ENCODE measurements around the gene GCNA. TPM values are rescaled to one million over a fixed set of nuclear protein-coding genes. Genes with fewer than 3 reads are reported as not detected.

The GCNA gene, protein sequence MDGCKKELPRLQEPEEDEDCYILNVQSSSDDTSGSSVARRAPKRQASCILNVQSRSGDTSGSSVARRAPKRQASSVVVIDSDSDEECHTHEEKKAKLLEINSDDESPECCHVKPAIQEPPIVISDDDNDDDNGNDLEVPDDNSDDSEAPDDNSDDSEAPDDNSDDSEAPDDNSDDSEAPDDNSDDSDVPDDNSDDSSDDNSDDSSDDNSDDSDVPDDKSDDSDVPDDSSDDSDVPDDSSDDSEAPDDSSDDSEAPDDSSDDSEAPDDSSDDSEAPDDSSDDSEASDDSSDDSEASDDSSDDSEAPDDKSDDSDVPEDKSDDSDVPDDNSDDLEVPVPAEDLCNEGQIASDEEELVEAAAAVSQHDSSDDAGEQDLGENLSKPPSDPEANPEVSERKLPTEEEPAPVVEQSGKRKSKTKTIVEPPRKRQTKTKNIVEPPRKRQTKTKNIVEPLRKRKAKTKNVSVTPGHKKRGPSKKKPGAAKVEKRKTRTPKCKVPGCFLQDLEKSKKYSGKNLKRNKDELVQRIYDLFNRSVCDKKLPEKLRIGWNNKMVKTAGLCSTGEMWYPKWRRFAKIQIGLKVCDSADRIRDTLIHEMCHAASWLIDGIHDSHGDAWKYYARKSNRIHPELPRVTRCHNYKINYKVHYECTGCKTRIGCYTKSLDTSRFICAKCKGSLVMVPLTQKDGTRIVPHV
- total RNA-seq (1 to 10 TPM in 3 of 4 donors, under 1 TPM in 1; 0.98 to 7.5 (median 2.9) TPM), polyA plus RNA-seq (1 to 10 TPM; 2.9 to 9.1 (median 4.7) TPM)
- long read RNA-seq, donor 1: 0 reads
- long read RNA-seq, donor 2, partial matches to known transcripts: 5 of 5 reads
- long read RNA-seq, donor 2, other reads (novel, unspliced or antisense): 0 of 5 reads

- no peak within 1 kb of the TSS for H3K27ac ChIP-seq
- no peak within 1 kb of the TSS for H3K4me3 ChIP-seq
- ATAC-seq: no peak
- intact Hi-C loops (cut with DNase I): no loop called here
- peaks cover 2 to 38% of the 10 kb centered on the region in 2 donors for H3K36me3 ChIP-seq (ENCODE audit: insufficient read depth in 1 of 2, low read depth in 1 of 2)
- WGBS, 3 donors: 96 to 97% (median 96%) methylated on average over 22 to 48 of the region's 48 CpGs
- no peaks in the 10 kb centered on the region for H3K27me3 ChIP-seq (ENCODE audit: insufficient read depth in 3 of 3, low read length in 2 of 3)
- TF ChIP-seq, protein P1, sequence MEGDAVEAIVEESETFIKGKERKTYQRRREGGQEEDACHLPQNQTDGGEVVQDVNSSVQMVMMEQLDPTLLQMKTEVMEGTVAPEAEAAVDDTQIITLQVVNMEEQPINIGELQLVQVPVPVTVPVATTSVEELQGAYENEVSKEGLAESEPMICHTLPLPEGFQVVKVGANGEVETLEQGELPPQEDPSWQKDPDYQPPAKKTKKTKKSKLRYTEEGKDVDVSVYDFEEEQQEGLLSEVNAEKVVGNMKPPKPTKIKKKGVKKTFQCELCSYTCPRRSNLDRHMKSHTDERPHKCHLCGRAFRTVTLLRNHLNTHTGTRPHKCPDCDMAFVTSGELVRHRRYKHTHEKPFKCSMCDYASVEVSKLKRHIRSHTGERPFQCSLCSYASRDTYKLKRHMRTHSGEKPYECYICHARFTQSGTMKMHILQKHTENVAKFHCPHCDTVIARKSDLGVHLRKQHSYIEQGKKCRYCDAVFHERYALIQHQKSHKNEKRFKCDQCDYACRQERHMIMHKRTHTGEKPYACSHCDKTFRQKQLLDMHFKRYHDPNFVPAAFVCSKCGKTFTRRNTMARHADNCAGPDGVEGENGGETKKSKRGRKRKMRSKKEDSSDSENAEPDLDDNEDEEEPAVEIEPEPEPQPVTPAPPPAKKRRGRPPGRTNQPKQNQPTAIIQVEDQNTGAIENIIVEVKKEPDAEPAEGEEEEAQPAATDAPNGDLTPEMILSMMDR (IDR thresholded peaks at IDR 0.05): no peak
- DNase-seq: peak in 1 of 2 donors; percentile 46
- H3K9me3 ChIP-seq: no peaks in the 10 kb centered on the region
- no peaks in the 10 kb centered on the region for H3K4me1 ChIP-seq
Observed at GRCh38 chrX:71578253-71579135, at the start of gene GCNA. GCNA (plus strand) TSS chrX:71578437; CDS start chrX:71580822, 2,385 bp downstream.

DNA sequence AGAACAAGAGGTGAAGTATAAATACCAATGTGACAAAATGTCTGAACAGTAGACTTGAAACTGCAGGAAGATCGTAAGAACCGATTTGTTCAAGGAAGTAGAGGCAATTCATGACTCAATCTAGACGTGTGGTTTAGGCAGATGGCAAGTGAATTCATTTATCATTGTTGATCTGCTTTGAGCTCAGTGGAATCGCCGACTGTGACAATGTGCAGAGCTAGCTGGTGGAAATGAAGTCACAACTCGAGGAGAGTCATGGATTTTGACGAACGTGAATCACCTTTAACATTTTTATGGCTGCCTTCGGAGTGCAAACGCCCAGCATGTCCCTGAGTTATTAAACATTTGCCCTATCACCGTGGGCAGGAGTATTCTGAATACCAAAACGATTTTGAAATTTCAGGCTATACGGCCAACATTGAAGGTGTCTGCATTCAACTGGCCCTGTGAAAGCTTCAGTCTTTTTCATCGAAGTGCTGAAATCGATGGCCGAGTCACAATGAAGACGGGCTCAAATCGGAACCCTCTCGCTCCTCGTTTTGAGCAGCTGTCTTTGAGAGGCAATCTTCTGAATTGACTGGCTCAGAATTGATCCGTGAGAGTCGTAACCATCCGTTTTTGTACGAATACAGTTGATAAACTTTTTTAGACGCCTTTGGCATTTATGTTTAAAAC, 46.0 kb upstream of the GCNA start:
- TF ChIP-seq, protein P1 (IDR thresholded peaks at IDR 0.05): no peak
- Histone ChIP-seq H3K36me3 (ENCODE audit: insufficient read depth in 1 of 2, low read depth in 1 of 2) (no peaks in the 10 kb centered on the region), H3K27me3 (ENCODE audit: insufficient read depth in 3 of 3, low read length in 2 of 3) (no peaks in the 10 kb centered on the region), H3K4me1 (peaks cover 6% of the 10 kb centered on the region), H3K27ac (peak overlapping the region; percentile 91), H3K4me3 (peak overlapping the region; percentile 82), H3K9me3 (no peaks in the 10 kb centered on the region)
- DNase-seq: no peak
- intact Hi-C loops (cut with DNase I): no loop called here
- ATAC-seq: peak; percentile 24 to 42 (median 25)
- WGBS, 3 donors: 1 to 32% (median 2%) methylated on average over 25 of the region's 25 CpGs

- peak; percentile 90 to 95 (median 94) for ATAC-seq
- peaks cover 6% of the 10 kb centered on the region for H3K4me1 ChIP-seq
- H3K27ac ChIP-seq: peak within 1 kb of the TSS; percentile 91
- intact Hi-C loops (cut with DNase I): no loop called here
- H3K9me3 ChIP-seq: no peaks in the 10 kb centered on the region
- H3K27me3 ChIP-seq (ENCODE audit: insufficient read depth in 3 of 3, low read length in 2 of 3): no peaks in the 10 kb centered on the region
- TF ChIP-seq, protein P1 (IDR thresholded peaks at IDR 0.05): no peak
- DNase-seq: peak; percentile 96 to 98
- H3K36me3 ChIP-seq (ENCODE audit: insufficient read depth in 1 of 2, low read depth in 1 of 2): peaks cover 0 to 5% of the 10 kb centered on the region in 2 donors
- WGBS, 3 donors: 0 to 29% (median 1%) methylated on average over 46 to 47 of the region's 47 CpGs
- peak within 1 kb of the TSS; percentile 82 for H3K4me3 ChIP-seq
Observed at GRCh38 chrX:71532753-71533425, 45.3 kb upstream of the GCNA start, which contains the start of gene OGT. OGT (plus strand) TSS chrX:71533104; CDS start chrX:71533300, 196 bp downstream.
